Ammon's horn (tissue), 1 donor: ENCODE data around the gene CCDC12.
A peak's percentile ranks its signal among the peaks of the same experiment; 100 is the strongest.

Source experiments
- DNase-seq: peaks from one replicate; pipeline ENCODE4 v3.0.0-alpha.2; 2016; ENCODE audit warnings: low spot score

The CCDC12 gene

DNA sequence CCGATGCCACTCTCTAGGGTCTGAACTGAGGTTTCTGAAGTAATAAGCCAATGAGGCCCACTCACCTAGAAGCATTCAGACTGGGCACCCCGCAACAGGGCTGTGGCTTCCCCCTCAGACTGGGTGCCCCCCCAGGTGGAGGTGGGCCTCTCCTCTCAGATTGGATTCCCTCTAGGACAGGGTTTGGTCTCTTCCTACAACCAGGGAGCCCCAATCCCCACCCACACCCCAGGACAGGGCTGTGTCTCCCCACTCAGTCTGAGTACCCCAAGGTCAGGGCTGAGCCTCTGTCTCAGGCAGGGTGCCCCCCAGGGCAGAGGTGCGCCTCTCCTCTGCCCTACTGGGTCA, 71.4 kb downstream of the CCDC12 start:
- DNase-seq, result no peak

DNA sequence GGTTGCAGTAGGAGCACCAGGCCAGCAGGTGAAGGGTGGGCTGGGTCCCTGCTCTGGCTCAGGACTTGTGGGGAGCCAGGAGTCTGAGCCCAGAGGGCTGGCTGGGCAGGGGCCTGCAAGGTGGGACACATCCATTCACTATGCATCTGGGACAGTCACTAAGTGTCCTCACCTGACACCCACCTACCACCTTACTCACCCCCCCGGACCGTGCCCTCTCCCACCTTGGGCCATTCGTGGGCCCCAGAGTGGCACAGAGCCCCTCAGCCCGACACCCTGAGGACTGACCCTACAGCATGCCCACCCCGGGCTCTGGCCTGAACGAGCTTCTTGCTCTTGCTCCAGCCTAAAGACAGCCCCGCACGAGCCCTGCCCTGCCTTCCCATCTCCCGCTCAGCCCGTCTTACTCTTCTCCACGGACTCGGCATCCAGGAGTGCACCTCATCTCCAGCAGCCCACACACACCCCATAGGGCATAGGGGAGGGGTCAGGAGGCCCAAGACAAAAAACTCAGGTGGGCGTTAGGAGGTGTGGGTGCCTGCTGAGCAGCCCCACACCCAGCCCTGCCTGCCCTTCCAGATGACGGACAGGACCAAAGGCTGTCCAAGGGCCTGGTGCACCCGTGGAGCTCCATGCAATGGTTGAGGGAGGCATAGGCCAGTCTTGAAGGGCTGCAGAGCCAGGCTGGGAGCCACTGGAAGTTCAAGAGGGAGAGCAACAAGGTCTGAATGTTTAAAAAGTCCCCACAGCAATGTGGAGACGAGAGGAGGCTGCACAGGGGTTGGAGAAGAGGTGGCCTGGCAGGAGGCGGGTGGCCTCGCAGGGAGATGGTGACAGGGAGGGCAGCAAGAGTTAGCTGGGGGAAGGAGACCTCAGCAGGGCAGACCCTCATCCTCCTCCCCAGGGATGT, 72.0 kb downstream of the CCDC12 start:
- no peak for DNase-seq

DNA sequence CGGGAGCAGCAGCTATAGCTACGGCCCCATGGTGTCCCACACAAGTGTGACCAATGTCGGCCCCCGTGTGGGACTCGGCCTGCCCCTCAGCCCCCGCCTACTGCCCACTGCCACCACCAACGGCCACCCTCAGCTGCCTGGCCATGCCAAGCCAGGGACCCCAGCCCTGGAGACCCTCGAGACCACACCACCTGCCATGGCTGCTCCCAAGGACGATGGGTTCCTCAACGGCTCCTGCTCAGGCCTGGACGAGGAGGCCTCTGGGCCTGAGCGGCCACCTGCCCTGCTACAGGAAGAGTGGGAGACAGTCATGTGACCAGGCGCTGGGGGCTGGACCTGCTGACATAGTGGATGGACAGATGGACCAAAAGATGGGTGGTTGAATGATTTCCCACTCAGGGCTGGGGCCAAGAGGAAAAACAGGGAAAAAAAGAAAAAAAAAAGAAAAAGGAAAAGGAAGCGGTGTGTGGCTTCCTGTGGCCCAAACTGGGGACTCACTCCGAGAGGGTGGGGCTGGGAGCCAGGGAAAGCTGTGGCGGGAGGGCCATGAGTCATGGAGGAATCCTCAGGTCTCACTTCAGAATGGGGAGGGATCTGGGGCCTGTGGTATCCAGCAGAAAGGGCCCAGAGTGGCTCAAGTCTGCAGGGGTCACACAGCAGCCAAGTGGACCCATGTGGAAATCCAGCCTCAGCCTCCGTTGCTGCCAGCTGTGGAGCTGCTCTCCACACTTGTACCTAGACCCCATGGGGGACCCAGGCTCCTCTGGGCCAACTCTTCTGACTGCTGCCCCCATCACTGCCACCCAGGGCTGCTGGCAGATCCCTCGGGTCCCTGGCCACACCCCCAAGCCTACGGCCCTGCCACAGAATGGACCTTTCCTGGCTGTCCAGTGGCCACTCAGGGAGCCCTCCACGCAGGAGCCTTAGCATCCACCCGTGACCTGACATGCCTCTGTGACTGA, 72.9 kb downstream of the CCDC12 start:
- no peak for DNase-seq

DNA sequence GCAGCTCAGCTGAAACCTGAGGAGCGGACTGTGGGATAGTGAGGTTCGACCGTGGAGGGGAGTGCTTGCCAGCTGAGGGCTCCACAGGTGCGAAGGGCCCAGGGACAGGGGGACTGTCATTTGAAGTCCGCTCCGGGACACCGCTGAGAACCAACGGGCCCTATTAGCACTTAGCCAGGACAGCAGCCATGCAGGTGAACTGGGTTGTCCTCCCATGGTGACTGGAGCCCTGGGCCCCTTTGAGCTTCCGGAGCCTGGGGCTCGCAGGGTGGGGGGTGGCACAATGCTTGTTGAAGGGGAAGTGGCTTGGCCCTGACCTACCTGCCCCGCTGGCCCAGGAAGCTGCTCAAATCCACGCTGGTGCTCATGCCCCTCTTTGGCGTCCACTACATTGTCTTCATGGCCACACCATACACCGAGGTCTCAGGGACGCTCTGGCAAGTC, 74.3 kb downstream of the CCDC12 start:
- DNase-seq, result no peak

DNA sequence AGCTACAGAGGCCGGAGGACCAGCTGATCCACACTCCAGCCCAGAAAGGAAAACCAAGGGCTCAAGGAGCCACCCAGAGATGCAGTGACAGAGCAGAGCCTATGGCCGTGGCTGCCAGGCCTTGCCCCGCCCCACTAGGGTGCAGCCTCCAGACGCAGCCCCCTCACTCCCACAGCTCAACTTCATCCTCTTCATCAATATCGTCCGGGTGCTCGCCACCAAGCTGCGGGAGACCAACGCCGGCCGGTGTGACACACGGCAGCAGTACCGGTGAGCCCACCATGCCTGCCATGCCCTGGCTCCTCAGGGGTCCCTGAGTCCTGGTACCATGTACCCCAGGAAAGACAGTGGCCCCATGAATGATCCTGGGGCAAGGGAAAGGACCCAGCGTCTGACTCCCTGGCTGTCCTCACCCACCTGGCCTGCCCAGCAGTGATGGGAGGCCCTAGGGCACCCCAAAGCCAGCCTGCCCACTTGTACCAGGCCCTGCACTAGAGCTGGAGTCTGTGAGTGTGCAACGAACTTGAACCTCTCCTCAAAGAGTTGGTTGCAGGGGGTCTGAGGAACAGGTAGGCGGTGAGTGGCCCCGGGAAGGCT, 74.9 kb downstream of the CCDC12 start:
- no peak for DNase-seq

DNA sequence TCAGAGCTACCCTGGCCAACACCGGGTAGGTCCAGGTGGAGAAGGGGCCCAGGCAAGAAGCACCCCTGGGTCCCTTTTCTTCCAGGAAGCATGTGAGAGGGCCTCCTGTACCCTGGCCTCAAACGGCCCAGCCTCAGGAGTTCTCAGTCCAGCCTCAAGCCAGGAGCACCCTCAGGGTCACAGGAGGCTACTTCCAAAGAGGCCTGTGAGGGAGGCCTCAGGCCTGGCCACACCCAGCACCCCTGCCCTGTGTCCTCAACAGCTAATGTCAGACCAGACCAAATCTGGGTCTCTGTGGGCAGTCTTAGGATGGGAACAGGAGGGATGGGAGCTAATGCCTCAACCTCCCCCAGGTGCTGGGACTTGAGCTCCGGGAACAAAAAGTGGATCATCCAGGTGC, 75.5 kb downstream of the CCDC12 start:
- no peak for DNase-seq

DNA sequence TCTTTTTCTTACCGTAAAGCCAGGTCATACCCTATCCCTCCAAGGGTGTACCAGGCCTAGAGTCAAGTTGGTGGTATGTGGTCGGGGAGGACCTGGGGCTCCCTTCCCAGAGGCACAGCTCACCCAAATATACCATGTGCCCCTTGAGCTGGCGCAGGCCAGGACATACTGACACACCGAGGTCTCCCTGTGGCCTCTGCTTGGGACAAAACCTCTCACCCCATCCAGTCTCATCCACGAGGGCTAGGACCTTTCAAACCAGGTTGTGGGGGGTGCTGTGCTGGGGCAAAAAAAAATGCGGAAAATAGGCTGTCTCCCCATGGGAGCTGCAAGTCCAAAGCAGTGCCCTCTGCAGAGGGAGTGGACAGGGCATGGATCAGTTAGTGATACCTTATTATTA, 76.2 kb downstream of the CCDC12 start:
- DNase-seq, result no peak

DNA sequence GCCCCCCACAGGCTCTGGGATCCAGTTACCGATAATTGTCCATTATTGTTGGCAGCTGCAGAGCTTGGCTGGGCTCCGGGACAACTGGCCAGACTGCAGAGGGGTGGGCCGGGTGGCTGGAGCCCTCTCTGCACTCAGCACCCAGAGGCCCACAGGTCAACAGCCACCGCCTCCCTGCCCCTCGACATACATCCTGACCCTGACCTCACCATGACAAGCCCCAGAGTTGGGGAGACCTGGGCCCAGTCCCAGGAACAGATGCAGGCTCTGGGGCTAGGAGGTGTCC, 76.6 kb downstream of the CCDC12 start:
- DNase-seq, result peak; percentile 47

DNA sequence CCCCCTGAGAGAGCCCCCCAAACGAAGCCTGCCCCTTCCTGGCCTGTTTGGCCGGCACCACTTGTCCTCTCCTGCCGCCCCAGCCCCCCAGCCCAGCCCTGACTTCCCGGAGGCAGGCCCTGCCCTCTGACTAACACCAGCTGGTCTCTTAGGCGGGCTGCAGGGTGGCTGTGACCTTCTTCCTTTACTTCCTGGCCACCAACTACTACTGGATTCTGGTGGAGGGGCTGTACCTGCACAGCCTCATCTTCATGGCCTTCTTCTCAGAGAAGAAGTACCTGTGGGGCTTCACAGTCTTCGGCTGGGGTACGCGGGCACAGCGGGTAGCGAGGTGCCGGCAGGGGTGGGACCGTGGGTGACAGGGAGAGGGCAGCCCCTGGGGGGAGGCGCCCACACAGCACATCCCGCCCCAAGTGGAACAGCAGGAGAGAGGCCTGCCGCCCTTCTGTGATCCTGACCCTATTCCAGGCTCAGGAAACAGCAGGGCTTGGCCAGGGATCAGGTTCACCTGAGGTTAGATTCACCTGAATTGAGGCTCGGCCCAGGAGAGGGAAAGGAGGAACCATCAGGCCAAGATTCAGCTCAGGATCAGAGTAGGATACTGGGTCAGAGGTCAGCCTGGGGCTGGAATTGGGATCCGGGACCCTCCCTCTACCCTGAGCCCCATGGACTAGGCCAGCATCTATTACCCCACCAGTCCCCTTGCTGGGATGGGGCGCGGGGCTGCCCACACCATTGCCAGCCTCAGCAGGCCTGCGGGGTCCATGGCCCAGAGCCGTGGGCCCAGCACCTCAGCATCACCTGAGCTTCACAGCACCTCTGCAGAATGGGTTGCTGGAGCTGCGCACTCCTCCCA, 77.2 kb downstream of the CCDC12 start:
- no peak for DNase-seq

DNA sequence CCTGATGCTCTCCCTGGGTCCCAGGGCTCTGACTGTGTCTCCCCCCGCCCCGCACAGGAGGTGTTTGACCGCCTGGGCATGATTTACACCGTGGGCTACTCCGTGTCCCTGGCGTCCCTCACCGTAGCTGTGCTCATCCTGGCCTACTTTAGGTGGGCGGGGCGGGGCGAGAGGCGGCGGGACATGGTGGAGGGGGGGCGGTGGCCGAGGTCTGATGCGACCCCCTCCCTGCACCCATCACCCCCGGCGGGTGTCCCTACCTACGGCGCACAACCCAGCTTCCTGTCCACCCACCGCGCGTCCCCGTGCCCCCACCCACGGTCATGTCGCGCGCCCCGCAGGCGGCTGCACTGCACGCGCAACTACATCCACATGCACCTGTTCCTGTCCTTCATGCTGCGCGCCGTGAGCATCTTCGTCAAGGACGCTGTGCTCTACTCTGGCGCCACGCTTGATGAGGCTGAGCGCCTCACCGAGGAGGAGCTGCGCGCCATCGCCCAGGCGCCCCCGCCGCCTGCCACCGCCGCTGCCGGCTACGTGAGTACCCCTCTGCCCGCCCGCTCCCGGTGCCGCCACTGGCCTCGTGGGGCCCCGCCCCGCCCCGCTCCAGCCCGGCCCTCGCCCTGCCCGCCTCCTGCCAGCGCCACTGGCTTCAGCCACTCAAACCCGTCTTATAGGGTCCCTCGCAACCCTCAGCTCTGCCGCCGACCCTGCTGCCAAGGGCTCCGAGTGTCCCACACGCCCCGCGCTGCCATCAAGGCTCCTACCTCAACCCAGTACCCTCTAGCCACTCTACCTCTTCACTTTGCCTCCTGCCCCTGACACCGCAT, 78.0 kb downstream of the CCDC12 start:
- DNase-seq, result no peak

DNA sequence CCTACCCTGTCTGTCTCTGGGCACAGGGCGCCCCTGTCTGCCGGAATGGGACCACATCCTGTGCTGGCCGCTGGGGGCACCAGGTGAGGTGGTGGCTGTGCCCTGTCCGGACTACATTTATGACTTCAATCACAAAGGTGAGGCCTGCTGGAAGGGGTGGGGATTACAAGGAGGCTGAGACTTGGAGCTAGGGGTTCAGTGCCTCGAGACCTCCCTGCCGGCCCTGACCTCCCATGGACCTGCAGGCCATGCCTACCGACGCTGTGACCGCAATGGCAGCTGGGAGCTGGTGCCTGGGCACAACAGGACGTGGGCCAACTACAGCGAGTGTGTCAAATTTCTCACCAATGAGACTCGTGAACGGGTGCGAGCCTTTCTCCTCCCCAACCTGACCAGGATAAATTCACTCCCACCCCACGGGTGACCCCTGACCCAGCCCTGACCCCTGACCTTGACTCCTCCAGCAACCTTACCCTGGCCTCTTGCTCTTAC, 78.7 kb downstream of the CCDC12 start:
- no peak for DNase-seq

DNA sequence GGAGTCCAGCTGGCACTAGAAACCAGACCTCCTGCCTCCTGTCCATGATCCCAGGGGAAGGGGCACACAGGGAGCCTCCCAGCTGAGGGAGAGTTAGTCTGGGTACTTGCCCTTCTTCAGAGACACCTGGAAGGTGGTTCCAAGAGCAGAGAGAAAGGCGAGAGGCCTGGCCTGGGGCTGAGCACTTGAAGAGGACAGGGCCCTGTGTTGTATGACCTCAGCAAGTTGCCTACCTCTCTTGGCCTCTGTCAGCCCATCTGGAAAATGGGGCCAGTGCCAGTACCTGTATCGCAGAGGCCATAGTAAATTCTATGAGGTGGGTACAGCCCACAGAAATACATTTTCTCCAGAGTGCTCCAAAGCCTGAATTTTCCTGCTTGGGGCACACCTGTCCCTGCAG, 79.5 kb downstream of the CCDC12 start:
- DNase-seq, result no peak

DNA sequence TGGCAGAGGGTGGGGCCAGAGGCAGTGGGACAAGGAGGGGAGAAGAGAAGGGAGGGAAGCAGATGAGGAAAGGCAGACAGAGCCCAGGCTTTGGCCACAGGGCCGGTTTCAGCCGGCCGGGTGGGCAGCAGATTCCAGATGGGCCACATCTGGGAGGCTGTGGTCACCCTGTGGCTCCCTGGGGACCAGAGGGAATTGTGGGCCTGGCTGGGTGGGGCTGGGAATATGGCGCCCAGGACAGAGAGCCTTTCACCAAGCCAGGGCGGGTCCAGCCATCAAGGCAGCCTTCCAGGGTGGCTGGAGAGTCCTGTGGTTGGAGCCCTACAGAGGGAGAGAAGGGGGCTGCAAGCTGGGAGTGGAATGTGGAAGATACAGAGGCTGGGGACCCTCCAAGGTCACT, 80.2 kb downstream of the CCDC12 start:
- DNase-seq, result no peak

DNA sequence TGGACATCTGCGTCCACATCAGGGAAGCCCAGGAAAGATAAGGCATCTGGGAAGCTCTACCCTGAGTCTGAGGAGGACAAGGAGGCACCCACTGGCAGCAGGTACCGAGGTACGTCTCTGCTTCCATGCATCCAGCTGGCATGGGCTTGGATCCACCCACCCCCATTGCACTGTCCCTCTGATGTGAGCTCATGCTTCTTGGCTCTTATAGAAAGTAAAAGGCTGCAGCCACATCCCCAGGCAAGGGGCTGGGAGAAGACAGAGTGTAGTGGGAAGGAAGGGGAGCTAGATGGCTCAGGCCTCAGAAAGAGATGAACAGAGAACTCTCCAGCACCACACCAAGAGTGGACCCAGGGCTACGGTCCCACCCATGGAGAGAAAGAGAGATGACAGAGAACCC, 80.8 kb downstream of the CCDC12 start:
- DNase-seq, result no peak

DNA sequence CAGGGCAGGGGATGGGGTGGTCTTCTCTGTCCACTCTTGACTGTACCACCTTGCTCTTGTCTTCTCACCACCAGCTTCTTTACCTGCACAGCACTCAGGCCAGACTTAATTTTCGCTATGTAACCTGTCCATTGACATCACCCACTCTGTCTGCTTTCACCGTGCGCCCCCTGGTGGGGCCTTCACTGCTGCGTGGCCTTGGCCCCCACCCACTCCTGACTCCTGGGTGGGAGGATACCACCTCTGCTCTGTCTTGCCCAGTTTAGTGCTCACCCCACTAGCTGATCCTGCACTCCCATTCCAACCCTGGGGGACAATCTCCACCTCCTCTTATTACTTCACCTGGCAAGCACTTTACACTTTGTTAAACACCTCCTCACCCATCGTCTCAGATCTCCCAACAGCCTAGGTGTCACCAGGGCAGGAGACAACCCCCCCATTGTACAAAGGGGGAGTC, 81.3 kb downstream of the CCDC12 start:
- peak; percentile 43 for DNase-seq

DNA sequence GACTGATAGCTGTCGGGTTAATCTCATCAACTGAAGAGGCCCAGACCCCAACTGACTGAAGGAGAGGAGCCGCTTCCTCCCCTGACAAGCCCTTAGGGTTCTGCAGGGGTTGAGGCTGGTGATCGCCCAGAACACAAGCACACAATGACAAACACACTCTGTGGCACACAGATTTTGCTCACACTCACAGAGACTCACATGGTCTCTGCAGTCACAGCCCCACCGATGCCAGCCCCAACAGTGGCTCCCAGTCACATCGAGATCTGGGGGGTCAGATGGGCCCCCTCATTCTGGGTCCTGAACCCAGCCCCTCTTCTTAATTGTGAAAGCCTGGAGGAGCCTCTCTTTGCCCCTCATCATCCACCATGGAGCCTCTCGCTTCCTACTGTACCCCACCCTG, 82.3 kb downstream of the CCDC12 start:
- DNase-seq, result no peak

DNA sequence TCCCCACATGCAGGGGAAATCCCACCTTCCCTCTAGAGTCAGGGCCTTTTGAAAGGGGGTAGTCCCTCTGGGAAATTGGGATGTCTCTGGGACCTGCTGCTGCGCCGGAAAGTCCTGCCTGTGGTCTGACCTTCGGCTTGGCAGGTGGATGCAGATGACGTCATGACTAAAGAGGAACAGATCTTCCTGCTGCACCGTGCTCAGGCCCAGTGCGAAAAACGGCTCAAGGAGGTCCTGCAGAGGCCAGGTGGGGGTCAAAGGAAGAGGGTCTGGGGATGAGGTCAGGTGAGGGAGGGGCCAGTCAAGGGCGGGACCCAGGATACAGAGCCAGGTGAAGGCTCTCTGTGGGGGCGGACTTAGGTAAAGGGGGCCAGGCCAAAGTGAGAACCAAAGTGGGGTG, 82.8 kb downstream of the CCDC12 start:
- DNase-seq, result no peak

DNA sequence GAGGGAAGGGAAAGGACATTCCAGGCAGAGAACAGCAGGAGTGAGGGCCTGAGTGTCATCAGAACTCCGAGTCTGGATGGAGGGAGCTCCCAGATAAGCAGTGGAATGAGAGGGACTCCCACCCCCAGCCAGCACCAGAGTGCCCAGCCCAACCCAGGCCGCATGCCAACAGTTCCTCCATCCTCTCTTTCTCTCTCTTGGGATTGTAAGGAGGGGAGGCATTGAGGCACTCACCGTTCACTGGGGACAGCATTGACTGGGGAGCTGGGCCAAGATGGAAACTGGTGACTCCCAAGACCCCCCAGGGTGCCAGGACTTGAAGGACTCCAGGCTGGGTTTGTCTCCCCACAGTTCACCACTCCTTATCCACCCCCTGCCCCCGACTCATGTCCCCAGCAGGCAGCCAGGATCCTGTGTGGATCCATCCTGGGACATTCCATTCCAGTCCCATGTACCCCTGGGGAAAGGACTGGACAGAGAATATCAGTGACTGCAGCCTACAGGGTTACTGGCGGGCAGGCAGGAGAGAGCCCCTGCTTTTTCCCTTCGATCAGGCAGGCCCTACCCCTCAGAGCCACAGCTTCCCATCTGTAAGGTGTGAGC, 83.3 kb downstream of the CCDC12 start:
- DNase-seq, result no peak

DNA sequence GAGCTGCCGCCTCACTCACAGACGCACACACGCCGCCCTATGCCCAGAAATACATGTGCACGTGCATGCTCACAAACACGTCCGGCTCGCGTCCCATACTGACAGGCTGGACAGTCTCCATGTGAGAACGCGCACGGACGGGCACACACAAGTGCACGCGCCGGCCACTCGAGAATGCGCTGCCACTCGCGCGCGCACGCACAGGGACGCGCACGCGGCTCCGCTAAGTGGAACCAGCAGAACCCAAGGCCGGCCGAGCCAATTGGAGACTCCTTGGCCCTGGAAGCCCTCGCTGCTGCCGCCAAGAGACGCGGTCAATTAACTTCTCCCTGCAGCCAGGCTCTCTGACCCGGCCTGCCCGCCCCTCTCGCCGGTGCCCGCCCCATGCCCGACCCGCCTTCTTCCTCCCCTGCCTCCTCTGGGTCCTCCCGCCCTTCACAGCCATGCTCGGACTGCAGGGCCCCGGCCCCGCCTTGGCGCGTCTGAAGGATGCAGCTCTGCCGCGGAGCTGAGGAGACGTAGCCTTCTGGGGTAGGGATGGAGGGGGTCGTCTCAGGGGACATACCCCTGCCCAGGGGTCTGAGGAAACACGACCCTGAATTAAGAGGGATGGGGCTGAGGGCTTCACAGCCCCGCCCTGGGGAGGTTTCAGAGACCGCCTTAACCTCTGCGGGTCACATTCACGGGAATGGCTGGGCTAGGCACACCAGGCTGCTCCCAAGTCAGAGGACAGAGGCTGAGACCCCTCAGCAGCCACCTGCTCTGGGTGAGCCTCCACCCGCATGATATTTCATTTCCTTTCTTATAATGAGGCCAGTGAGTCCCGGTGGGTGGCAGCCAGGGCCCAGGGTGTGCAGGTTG, 84.0 kb downstream of the CCDC12 start:
- peak; percentile 82 for DNase-seq
